Measurements from ENCODE around the gene KRT32. TPM values are rescaled to one million over a fixed set of nuclear protein-coding genes. Genes with fewer than 3 reads are reported as not detected.

Gene KRT32
- total RNA-seq, 1 experiment from 2014 or later: not detected

DNA sequence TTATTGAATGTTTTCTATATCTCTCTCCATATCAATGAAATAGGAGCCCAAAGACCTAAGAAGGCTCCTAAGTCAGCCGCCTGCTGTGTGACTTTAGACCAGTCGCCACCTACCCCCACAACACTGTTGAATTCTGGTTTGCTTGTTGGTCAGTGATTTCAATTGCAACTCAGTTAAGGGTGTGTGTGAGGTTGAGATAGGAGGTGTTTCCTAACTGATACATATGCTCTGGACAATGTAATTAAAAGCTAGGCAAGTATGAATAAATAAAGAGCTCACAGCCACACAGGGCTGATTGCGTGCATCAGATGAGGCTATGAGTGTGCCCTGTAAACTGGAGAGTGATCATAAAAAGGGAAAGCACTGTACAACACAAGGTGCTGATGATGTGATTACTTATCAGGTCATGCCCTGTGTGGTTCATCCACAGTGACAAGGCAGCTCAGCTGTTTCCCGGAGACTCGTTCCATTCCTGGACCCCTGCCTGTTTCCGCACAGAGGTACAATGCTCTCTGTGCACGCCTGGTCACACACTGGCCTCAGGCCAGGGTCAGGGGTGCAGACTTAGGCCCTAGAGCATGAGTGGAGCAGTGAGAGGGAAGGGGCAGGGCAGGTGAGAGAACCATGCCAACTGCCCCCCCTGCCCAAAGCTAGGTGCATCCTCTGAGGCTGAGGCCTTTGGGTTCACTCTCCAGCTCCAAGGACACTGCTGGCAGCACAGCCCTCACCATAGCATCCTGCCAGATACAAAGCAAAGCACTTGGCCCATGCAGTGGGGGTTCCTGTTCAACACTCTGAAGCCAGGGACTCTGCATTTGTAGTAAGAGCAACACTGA is 17.0 kb upstream of the KRT32 start:
- CTCF ChIA-PET: interaction anchor here (1.1 to 2.2 kb wide), 2 partner anchors 65 to 575 kb away, joined by 4 to 7 read pairs; no protein-coding TSS in a partner anchor
- DNase-seq (ENCODE audit: unreplicated experiment): no peak
- TF ChIP-seq, protein P1, sequence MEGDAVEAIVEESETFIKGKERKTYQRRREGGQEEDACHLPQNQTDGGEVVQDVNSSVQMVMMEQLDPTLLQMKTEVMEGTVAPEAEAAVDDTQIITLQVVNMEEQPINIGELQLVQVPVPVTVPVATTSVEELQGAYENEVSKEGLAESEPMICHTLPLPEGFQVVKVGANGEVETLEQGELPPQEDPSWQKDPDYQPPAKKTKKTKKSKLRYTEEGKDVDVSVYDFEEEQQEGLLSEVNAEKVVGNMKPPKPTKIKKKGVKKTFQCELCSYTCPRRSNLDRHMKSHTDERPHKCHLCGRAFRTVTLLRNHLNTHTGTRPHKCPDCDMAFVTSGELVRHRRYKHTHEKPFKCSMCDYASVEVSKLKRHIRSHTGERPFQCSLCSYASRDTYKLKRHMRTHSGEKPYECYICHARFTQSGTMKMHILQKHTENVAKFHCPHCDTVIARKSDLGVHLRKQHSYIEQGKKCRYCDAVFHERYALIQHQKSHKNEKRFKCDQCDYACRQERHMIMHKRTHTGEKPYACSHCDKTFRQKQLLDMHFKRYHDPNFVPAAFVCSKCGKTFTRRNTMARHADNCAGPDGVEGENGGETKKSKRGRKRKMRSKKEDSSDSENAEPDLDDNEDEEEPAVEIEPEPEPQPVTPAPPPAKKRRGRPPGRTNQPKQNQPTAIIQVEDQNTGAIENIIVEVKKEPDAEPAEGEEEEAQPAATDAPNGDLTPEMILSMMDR (IDR thresholded peaks at IDR 0.05; ENCODE audit: unreplicated experiment): no peak
- no peak overlapping the region for H3K27ac Mint-ChIP-seq (ENCODE audit: low read depth, unreplicated experiment)
- intact Hi-C loops (cut with micrococcal nuclease): no loop called here
- H3K36me3 Mint-ChIP-seq (ENCODE audit: insufficient read depth, unreplicated experiment): no peaks in the 10 kb centered on the region
- POLR2A ChIA-PET: interaction anchor here (0.7 kb wide), 1 partner anchor 23 kb away, joined by 3 read pairs; no protein-coding TSS in a partner anchor
- no peaks in the 10 kb centered on the region for H3K9me3 Mint-ChIP-seq (ENCODE audit: unreplicated experiment)
- no peaks in the 10 kb centered on the region for H3K27me3 Mint-ChIP-seq (ENCODE audit: insufficient read depth, unreplicated experiment)
- no peak overlapping the region for H3K4me3 Mint-ChIP-seq (ENCODE audit: unreplicated experiment)
- BruUV-seq (replicated peaks): no TSS peak
- H3K4me1 Mint-ChIP-seq (ENCODE audit: insufficient read depth, unreplicated experiment): no peaks in the 10 kb centered on the region

GRCh38 chr17:41483531-41483930 is 16.3 kb upstream of the KRT32 start:
- intact Hi-C loops (cut with micrococcal nuclease): no loop called here
- H3K27me3 Mint-ChIP-seq (ENCODE audit: insufficient read depth, unreplicated experiment): no peaks in the 10 kb centered on the region
- no peak overlapping the region for H3K4me3 Mint-ChIP-seq (ENCODE audit: unreplicated experiment)
- no peaks in the 10 kb centered on the region for H3K9me3 Mint-ChIP-seq (ENCODE audit: unreplicated experiment)
- no peak for DNase-seq (ENCODE audit: unreplicated experiment)
- no peaks in the 10 kb centered on the region for H3K4me1 Mint-ChIP-seq (ENCODE audit: insufficient read depth, unreplicated experiment)
- H3K36me3 Mint-ChIP-seq (ENCODE audit: insufficient read depth, unreplicated experiment): no peaks in the 10 kb centered on the region
- no peak overlapping the region for H3K27ac Mint-ChIP-seq (ENCODE audit: low read depth, unreplicated experiment)
- ChIA-PET CTCF (interaction anchor here (0.8 to 2.2 kb wide), 2 partner anchors 9 to 65 kb away, joined by 4 to 7 read pairs; no protein-coding TSS in a partner anchor), POLR2A (interaction anchor here (0.7 kb wide), 1 partner anchor 574 kb away, joined by 3 read pairs; no protein-coding TSS in a partner anchor)
- TF ChIP-seq, protein P1 (IDR thresholded peaks at IDR 0.05; ENCODE audit: unreplicated experiment): no peak
- no TSS peak for BruUV-seq (replicated peaks)

DNA sequence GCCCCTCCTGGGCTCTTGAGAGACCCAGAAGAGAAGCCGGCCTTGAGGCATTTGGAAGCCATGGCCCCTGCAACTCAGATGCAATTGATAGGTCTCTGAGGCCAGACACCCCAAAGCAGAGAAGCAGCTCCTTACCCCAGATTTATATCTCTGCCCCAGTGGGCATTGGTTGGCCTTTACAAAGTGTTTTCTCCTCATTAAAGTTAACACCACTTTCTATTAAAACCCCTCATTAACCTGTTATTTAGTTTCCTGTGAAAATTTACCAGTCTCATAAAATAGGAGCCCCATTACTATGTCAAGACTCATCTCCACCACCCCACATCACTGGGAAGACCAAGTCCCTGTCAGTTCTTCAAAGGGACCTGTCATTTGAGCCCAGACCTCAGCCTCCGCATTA is 13.8 kb upstream of the KRT32 start, which contains the start of gene KRT35:
Gene KRT35 (minus strand): TSS at position 116 of the 400 bp plus-strand sequence. CDS start 54 bp downstream, at position 62.
- intact Hi-C loops (cut with micrococcal nuclease): no loop called here
- H3K36me3 Mint-ChIP-seq (ENCODE audit: insufficient read depth, unreplicated experiment): no peaks in the 10 kb centered on the region
- no peak within 1 kb of the TSS for H3K4me3 Mint-ChIP-seq (ENCODE audit: unreplicated experiment)
- DNase-seq (ENCODE audit: unreplicated experiment): no peak
- H3K4me1 Mint-ChIP-seq (ENCODE audit: insufficient read depth, unreplicated experiment): no peaks in the 10 kb centered on the region
- no TSS peak for BruUV-seq (replicated peaks)
- H3K27ac Mint-ChIP-seq (ENCODE audit: low read depth, unreplicated experiment): no peak within 1 kb of the TSS
- H3K9me3 Mint-ChIP-seq (ENCODE audit: unreplicated experiment): no peaks in the 10 kb centered on the region
- POLR2A ChIA-PET: no interaction called here
- TF ChIP-seq, protein P1 (IDR thresholded peaks at IDR 0.05; ENCODE audit: unreplicated experiment): no peak
- CTCF ChIA-PET: interaction anchor here (1.1 kb wide), 1 partner anchor 15 kb away, joined by 4 read pairs; no protein-coding TSS in a partner anchor
- H3K27me3 Mint-ChIP-seq (ENCODE audit: insufficient read depth, unreplicated experiment): no peaks in the 10 kb centered on the region

- no peaks in the 10 kb centered on the region for H3K27me3 Mint-ChIP-seq (ENCODE audit: insufficient read depth, unreplicated experiment)
- no peaks in the 10 kb centered on the region for H3K4me1 Mint-ChIP-seq (ENCODE audit: insufficient read depth, unreplicated experiment)
- TF ChIP-seq, protein P1 (IDR thresholded peaks at IDR 0.05; ENCODE audit: unreplicated experiment): no peak
- POLR2A ChIA-PET: interaction anchor here (0.6 kb wide), 1 partner anchor 12 kb away, joined by 3 read pairs; no protein-coding TSS in a partner anchor
- BruUV-seq (replicated peaks): no TSS peak
- no peaks in the 10 kb centered on the region for H3K36me3 Mint-ChIP-seq (ENCODE audit: insufficient read depth, unreplicated experiment)
- no peaks in the 10 kb centered on the region for H3K9me3 Mint-ChIP-seq (ENCODE audit: unreplicated experiment)
- no peak for DNase-seq (ENCODE audit: unreplicated experiment)
- no peak overlapping the region for H3K4me3 Mint-ChIP-seq (ENCODE audit: unreplicated experiment)
- intact Hi-C loops (cut with micrococcal nuclease): no loop called here
- H3K27ac Mint-ChIP-seq (ENCODE audit: low read depth, unreplicated experiment): no peak overlapping the region
- CTCF ChIA-PET: interaction anchor here (0.5 to 1.1 kb wide), 2 partner anchors 15 to 1857 kb away, joined by 4 read pairs; no protein-coding TSS in a partner anchor
Observed at GRCh38 chr17:41480581-41480980, 13.4 kb upstream of the KRT32 start.
